HCT116 (cell line): ENCODE measurements around the gene EEFSEC. TPM values are rescaled to one million over a fixed set of nuclear protein-coding genes. Genes with fewer than 3 reads are reported as not detected.

Experiments used
- CEBPB ChIP-seq: IDR thresholded peaks from 2 replicates; pipeline ENCODE4 v1.6.1; 2012; ENCODE audit warnings: low read depth
- ELF1 ChIP-seq: IDR thresholded peaks from 2 replicates; pipeline ENCODE4 v1.6.1; 2012; ENCODE audit warnings: low read depth, borderline replicate concordance
- EZH2phosphoT487 ChIP-seq: fragments of 200-600 bp; IDR thresholded peaks from 2 replicates; pipeline ENCODE4 v1.6.1; 2018; ENCODE audit warnings: antibody characterized with exemption, borderline replicate concordance
- SIN3A ChIP-seq: IDR thresholded peaks from 2 replicates; pipeline ENCODE4 v1.6.1; 2012; ENCODE audit warnings: low read depth
- TCF7L2 ChIP-seq: IDR thresholded peaks from 2 replicates; pipeline ENCODE4 v1.7.0; 2011; ENCODE audit warnings: borderline replicate concordance, inconsistent platforms; ENCODE audit not compliant: insufficient read depth, insufficient read length; ENCODE audit errors: extremely low read depth
- YY1 ChIP-seq: IDR thresholded peaks from 2 replicates; pipeline ENCODE4 v1.6.1; 2011; ENCODE audit warnings: low read length, low read depth, moderate library complexity, mild to moderate bottlenecking; ENCODE audit not compliant: insufficient replicate concordance; ENCODE audit errors: extremely low read depth
- ZFX ChIP-seq: fragments of 450-650 bp; IDR thresholded peaks from 2 replicates; pipeline ENCODE4 v1.6.1; 2017
- total RNA-seq: library from RNA; stranded (reverse); gene quantifications from one replicate; pipeline ENCODE4 v1.2.1, GENCODE V29; 2021; ENCODE audit not compliant: unreplicated experiment
- TF ChIP-seq, protein P1 (sequence below): IDR thresholded peaks from 2 replicates; pipeline ENCODE4 v1.6.1; 2012; ENCODE audit warnings: low read depth
- TF ChIP-seq, protein P2 (sequence below): IDR thresholded peaks from 2 replicates; pipeline ENCODE4 v1.6.1; 2011; ENCODE audit warnings: mild to moderate bottlenecking, low read length, moderate library complexity; ENCODE audit not compliant: insufficient replicate concordance; ENCODE audit errors: extremely low read depth

EEFSEC gene
- total RNA-seq, 1 experiment from 2014 or later: 16.1 TPM

DNA sequence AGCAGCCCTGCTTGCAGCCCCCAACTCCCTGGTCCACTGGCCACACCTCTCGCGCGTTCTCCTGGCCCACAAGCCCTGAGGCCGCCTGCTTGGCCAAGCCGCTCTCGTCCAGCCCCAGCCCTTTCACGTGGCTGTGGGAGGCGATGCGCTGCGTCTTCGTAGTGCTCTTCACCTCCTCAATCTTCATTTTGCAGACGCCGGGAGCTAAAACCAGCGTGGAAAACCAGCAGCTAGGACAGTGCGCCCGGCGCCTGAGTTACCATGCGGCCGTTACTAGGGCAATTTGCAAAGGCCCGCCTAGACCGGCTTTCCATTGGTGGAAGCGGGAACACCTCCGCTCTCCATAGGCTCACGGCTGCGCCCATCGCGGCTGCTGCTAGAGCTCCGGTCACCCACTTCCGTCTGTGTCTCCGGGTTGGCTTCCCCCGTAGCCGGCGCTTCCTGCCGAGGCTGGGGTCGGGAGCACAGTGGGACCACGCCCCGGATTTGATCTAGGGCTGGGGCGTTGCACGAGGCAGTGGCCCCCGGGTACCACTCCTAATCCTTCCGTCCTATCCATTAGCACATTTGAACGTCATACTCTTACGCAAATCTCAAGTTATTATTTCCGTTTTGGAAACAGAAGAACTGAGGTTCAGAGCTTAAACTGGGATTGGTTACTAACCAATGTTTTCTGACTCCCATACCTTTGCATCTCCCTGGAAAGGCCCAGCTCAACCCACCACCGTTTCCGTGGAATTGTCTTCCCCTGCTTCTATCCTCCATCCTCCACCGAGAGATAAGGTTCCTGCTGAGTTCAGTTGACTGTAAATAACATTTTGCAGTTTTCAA lies 29.5 kb upstream of the EEFSEC start, which contains the start of gene RUVBL1 (continued):
- no peak for TF ChIP-seq EZH2phosphoT487
- TF ChIP-seq, protein P1, sequence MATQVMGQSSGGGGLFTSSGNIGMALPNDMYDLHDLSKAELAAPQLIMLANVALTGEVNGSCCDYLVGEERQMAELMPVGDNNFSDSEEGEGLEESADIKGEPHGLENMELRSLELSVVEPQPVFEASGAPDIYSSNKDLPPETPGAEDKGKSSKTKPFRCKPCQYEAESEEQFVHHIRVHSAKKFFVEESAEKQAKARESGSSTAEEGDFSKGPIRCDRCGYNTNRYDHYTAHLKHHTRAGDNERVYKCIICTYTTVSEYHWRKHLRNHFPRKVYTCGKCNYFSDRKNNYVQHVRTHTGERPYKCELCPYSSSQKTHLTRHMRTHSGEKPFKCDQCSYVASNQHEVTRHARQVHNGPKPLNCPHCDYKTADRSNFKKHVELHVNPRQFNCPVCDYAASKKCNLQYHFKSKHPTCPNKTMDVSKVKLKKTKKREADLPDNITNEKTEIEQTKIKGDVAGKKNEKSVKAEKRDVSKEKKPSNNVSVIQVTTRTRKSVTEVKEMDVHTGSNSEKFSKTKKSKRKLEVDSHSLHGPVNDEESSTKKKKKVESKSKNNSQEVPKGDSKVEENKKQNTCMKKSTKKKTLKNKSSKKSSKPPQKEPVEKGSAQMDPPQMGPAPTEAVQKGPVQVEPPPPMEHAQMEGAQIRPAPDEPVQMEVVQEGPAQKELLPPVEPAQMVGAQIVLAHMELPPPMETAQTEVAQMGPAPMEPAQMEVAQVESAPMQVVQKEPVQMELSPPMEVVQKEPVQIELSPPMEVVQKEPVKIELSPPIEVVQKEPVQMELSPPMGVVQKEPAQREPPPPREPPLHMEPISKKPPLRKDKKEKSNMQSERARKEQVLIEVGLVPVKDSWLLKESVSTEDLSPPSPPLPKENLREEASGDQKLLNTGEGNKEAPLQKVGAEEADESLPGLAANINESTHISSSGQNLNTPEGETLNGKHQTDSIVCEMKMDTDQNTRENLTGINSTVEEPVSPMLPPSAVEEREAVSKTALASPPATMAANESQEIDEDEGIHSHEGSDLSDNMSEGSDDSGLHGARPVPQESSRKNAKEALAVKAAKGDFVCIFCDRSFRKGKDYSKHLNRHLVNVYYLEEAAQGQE: no peak
- TF ChIP-seq ELF1: peak; percentile 72
- TF ChIP-seq ZFX: peak; percentile 64
- peak; percentile 35 for TF ChIP-seq TCF7L2
- TF ChIP-seq, protein P2, sequence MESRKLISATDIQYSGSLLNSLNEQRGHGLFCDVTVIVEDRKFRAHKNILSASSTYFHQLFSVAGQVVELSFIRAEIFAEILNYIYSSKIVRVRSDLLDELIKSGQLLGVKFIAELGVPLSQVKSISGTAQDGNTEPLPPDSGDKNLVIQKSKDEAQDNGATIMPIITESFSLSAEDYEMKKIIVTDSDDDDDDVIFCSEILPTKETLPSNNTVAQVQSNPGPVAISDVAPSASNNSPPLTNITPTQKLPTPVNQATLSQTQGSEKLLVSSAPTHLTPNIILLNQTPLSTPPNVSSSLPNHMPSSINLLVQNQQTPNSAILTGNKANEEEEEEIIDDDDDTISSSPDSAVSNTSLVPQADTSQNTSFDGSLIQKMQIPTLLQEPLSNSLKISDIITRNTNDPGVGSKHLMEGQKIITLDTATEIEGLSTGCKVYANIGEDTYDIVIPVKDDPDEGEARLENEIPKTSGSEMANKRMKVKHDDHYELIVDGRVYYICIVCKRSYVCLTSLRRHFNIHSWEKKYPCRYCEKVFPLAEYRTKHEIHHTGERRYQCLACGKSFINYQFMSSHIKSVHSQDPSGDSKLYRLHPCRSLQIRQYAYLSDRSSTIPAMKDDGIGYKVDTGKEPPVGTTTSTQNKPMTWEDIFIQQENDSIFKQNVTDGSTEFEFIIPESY: peak; percentile 38
- TF ChIP-seq SIN3A: peak; percentile 86
- TF ChIP-seq YY1: peak; percentile 63
- peak; percentile 70; the same call in 1 of the 2 replicates for TF ChIP-seq CEBPB
- TF ChIP-seq, all 23 proteins: peak for 14
